Dermis microvascular lymphatic vessel endothelial cell (primary cell): Measurements from ENCODE around the gene COL4A5. TPM values are rescaled to one million over a fixed set of nuclear protein-coding genes. Genes with fewer than 3 reads are reported as not detected.

Experiments used
- total RNA-seq: library from RNA; depleted of rRNA; stranded (reverse); fragments of >200 nt; gene quantifications from 2 replicates; pipeline ENCODE4 v1.2.1, GENCODE V29; 2014

The COL4A5 gene
- total RNA-seq, 1 donor from 2014 or later: 30.7 TPM

Other genes starting within 250 kb of the COL4A5 start
- 0.89 and 2.2 TPM in 2 replicates for gene COL4A6, start 1.4 kb upstream of the COL4A5 start, total RNA-seq